ENCODE measurements around the gene DIS3L2. TPM values are rescaled to one million over a fixed set of nuclear protein-coding genes. Genes with fewer than 3 reads are reported as not detected.
"Not testable (repeated sequence)": the region's sequence is repeated elsewhere in the genome, so short reads cannot be mapped to it uniquely, and the experiment has no call there.

Gene DIS3L2
- total and polyA plus RNA-seq, 2 experiments from 2014 or later = 15.2 to 25.3 TPM

DNA sequence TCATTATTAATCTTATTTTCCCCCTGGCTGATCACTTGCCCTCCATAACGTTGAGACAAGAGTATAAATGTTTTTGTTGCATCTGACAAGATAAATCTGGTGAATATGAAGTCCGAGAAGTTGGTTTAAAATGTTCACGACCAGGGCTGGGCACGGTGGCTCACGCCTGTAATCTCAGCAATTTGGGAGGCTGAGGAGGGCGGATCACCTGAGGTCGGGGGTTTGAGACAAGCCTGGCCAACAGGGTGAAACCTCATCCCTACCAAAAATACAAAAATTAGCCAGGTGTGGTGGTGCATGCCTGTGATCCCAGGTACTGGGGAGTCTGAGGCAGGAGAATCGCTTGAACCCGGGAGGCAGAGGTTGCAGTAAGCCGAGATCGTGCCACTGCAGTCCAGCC lies 14.4 kb upstream of the DIS3L2 start:
- H2AFZ ChIP-seq; H3K27me3 ChIP-seq (ENCODE audit: insufficient read depth); H3K27me3 Mint-ChIP-seq (ENCODE audit: insufficient read depth, low read depth, poor library complexity); H3K9me2 ChIP-seq (ENCODE audit: insufficient read depth); H3K4me3 ChIP-seq; H3K36me3 Mint-ChIP-seq (ENCODE audit: low read depth); H3K4me2 ChIP-seq; H3K4me1 Mint-ChIP-seq; H3K27ac Mint-ChIP-seq; H3K9me3 Mint-ChIP-seq; H3K4me3 Mint-ChIP-seq; H3F3A ChIP-seq (replicated peaks; ENCODE audit: low read depth); H3K4me1 ChIP-seq (ENCODE audit: insufficient read depth); DNase-seq (ENCODE audit: low spot score); H4K20me1 ChIP-seq (replicated peaks; ENCODE audit: insufficient read depth); ATAC-seq; H3K27ac ChIP-seq (ENCODE audit: low read depth); H3K36me3 ChIP-seq (ENCODE audit: insufficient read depth); H3K79me2 ChIP-seq (replicated peaks; ENCODE audit: insufficient read depth): not testable (repeated sequence)

DNA sequence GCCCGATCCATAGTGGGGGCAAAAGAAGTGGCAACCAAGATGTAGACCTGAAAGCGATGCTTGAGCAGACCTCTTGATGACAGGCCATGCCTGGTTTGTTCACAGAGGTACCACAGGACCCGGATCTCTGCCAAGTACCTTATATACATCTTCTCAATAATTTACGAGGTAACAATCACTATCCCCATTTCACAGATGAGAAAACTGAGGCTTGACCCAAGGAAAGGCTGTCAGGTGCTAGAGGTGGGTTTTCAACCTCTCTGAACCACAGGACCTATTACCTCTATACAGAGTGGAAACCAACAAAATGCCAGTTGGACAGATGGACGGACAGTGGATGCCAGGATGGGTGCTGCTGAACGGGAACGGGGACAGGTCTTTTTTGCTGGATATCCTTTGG lies 13.8 kb upstream of the DIS3L2 start:
- H3K27ac Mint-ChIP-seq = no peak overlapping the region
- no peaks in the 10 kb centered on the region for H3K9me2 ChIP-seq (ENCODE audit: insufficient read depth)

DNA sequence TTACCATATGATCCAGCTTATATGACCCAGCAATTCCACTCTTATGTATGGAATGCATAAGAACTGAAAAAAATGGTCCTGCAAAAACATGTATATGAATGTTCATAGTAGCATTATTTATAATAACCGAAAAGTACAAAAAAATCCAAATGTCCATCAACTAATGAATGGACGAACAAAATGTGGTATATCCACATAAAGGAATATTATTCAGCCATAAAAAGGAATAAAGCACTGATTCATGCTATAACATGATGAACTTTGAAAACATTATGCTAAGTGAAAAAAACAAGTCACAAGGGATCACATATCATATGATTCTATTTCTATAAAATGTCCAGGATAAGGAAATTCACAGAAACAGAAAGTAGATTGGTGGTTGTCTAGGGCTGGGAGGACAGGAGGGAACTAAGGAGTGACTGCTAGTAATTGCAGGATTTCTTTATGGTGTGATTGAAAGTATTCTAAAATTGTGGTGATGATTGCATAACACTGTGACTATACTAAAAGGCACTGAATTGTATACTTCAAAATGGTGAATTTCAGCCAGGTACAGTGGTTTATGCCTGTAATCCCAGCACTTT lies 10.0 kb upstream of the DIS3L2 start:
- no peak overlapping the region for H3K27ac Mint-ChIP-seq
- Histone ChIP-seq H3K36me3 (ENCODE audit: insufficient read depth) (no peaks in the 10 kb centered on the region), H3K27ac (ENCODE audit: low read depth) (no peak overlapping the region), H4K20me1 (replicated peaks; ENCODE audit: insufficient read depth) (no peaks in the 10 kb centered on the region), H3K27me3 (ENCODE audit: insufficient read depth) (no peaks in the 10 kb centered on the region), H3F3A (replicated peaks; ENCODE audit: low read depth) (no peaks in the 10 kb centered on the region), H3K4me3 (no peak overlapping the region), H3K4me2 (no peak overlapping the region), H3K79me2 (replicated peaks; ENCODE audit: insufficient read depth) (no peaks in the 10 kb centered on the region), H3K4me1 (ENCODE audit: insufficient read depth) (no peaks in the 10 kb centered on the region), H3K9me2 (ENCODE audit: insufficient read depth) (no peaks in the 10 kb centered on the region), H2AFZ (no peak overlapping the region)
- ATAC-seq = no peak
- DNase-seq (ENCODE audit: low spot score) = no peak
- H3K36me3 Mint-ChIP-seq (ENCODE audit: low read depth) = no peaks in the 10 kb centered on the region
- peaks cover 3% of the 10 kb centered on the region; the same call in 2 of the 3 replicates for H3K9me3 Mint-ChIP-seq
- H3K27me3 Mint-ChIP-seq (ENCODE audit: insufficient read depth, low read depth, poor library complexity) = peaks cover 5% of the 10 kb centered on the region
- no peak overlapping the region for H3K4me3 Mint-ChIP-seq
- no peaks in the 10 kb centered on the region for H3K4me1 Mint-ChIP-seq
- TF ChIP-seq, protein P1, sequence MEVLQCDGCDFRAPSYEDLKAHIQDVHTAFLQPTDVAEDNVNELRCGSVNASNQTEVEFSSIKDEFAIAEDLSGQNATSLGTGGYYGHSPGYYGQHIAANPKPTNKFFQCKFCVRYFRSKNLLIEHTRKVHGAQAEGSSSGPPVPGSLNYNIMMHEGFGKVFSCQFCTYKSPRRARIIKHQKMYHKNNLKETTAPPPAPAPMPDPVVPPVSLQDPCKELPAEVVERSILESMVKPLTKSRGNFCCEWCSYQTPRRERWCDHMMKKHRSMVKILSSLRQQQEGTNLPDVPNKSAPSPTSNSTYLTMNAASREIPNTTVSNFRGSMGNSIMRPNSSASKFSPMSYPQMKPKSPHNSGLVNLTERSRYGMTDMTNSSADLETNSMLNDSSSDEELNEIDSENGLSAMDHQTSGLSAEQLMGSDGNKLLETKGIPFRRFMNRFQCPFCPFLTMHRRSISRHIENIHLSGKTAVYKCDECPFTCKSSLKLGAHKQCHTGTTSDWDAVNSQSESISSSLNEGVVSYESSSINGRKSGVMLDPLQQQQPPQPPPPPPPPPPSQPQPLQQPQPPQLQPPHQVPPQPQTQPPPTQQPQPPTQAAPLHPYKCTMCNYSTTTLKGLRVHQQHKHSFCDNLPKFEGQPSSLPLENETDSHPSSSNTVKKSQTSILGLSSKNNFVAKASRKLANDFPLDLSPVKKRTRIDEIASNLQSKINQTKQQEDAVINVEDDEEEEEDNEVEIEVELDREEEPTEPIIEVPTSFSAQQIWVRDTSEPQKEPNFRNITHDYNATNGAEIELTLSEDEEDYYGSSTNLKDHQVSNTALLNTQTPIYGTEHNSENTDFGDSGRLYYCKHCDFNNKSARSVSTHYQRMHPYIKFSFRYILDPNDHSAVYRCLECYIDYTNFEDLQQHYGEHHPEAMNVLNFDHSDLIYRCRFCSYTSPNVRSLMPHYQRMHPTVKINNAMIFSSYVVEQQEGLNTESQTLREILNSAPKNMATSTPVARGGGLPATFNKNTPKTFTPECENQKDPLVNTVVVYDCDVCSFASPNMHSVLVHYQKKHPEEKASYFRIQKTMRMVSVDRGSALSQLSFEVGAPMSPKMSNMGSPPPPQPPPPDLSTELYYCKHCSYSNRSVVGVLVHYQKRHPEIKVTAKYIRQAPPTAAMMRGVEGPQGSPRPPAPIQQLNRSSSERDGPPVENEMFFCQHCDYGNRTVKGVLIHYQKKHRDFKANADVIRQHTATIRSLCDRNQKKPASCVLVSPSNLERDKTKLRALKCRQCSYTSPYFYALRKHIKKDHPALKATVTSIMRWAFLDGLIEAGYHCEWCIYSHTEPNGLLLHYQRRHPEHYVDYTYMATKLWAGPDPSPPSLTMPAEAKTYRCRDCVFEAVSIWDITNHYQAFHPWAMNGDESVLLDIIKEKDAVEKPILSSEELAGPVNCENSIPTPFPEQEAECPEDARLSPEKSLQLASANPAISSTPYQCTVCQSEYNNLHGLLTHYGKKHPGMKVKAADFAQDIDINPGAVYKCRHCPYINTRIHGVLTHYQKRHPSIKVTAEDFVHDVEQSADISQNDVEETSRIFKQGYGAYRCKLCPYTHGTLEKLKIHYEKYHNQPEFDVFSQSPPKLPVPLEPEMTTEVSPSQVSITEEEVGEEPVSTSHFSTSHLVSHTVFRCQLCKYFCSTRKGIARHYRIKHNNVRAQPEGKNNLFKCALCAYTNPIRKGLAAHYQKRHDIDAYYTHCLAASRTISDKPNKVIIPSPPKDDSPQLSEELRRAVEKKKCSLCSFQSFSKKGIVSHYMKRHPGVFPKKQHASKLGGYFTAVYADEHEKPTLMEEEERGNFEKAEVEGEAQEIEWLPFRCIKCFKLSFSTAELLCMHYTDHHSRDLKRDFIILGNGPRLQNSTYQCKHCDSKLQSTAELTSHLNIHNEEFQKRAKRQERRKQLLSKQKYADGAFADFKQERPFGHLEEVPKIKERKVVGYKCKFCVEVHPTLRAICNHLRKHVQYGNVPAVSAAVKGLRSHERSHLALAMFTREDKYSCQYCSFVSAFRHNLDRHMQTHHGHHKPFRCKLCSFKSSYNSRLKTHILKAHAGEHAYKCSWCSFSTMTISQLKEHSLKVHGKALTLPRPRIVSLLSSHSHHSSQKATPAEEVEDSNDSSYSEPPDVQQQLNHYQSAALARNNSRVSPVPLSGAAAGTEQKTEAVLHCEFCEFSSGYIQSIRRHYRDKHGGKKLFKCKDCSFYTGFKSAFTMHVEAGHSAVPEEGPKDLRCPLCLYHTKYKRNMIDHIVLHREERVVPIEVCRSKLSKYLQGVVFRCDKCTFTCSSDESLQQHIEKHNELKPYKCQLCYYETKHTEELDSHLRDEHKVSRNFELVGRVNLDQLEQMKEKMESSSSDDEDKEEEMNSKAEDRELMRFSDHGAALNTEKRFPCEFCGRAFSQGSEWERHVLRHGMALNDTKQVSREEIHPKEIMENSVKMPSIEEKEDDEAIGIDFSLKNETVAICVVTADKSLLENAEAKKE (CRISPR knock-in tag; IDR thresholded peaks at IDR 0.05) = no peak
- no peak for TF ChIP-seq EZH2phosphoT487 (IDR thresholded peaks at IDR 0.05; ENCODE audit: unreplicated experiment)

More for the DNA sequence above, 13.8 kb upstream of the DIS3L2 start:
- H3K27ac ChIP-seq (ENCODE audit: low read depth) = no peak overlapping the region
- H3K36me3 ChIP-seq (ENCODE audit: insufficient read depth) = no peaks in the 10 kb centered on the region
- no peak overlapping the region for H2AFZ ChIP-seq
- Mint-ChIP-seq H3K4me1 (no peaks in the 10 kb centered on the region), H3K36me3 (ENCODE audit: low read depth) (no peaks in the 10 kb centered on the region), H3K9me3 (peaks cover 3% of the 10 kb centered on the region; the same call in 1 of the 3 replicates), H3K4me3 (no peak overlapping the region), H3K27me3 (ENCODE audit: insufficient read depth, low read depth, poor library complexity) (peaks cover 5% of the 10 kb centered on the region)
- H3F3A ChIP-seq (replicated peaks; ENCODE audit: low read depth) = no peaks in the 10 kb centered on the region
- H3K4me2 ChIP-seq = no peak overlapping the region
- no peaks in the 10 kb centered on the region for H4K20me1 ChIP-seq (replicated peaks; ENCODE audit: insufficient read depth)
- no peaks in the 10 kb centered on the region for H3K4me1 ChIP-seq (ENCODE audit: insufficient read depth)
- H3K4me3 ChIP-seq = no peak overlapping the region
- DNase-seq (ENCODE audit: low spot score) (no peak), ATAC-seq (no peak)
- TF ChIP-seq STAT1 (IDR thresholded peaks at IDR 0.05; ENCODE audit: unreplicated experiment) (no peak), JUNB (IDR thresholded peaks at IDR 0.05; ENCODE audit: unreplicated experiment) (no peak), EZH2 (IDR thresholded peaks at IDR 0.05; ENCODE audit: low read depth, unreplicated experiment) (no peak), ZNF331 (CRISPR knock-in tag; IDR thresholded peaks at IDR 0.05; ENCODE audit: low read depth) (no peak)
- TF ChIP-seq, protein P2, sequence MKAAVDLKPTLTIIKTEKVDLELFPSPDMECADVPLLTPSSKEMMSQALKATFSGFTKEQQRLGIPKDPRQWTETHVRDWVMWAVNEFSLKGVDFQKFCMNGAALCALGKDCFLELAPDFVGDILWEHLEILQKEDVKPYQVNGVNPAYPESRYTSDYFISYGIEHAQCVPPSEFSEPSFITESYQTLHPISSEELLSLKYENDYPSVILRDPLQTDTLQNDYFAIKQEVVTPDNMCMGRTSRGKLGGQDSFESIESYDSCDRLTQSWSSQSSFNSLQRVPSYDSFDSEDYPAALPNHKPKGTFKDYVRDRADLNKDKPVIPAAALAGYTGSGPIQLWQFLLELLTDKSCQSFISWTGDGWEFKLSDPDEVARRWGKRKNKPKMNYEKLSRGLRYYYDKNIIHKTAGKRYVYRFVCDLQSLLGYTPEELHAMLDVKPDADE (IDR thresholded peaks at IDR 0.05) = no peak
- TF ChIP-seq, protein P3, sequence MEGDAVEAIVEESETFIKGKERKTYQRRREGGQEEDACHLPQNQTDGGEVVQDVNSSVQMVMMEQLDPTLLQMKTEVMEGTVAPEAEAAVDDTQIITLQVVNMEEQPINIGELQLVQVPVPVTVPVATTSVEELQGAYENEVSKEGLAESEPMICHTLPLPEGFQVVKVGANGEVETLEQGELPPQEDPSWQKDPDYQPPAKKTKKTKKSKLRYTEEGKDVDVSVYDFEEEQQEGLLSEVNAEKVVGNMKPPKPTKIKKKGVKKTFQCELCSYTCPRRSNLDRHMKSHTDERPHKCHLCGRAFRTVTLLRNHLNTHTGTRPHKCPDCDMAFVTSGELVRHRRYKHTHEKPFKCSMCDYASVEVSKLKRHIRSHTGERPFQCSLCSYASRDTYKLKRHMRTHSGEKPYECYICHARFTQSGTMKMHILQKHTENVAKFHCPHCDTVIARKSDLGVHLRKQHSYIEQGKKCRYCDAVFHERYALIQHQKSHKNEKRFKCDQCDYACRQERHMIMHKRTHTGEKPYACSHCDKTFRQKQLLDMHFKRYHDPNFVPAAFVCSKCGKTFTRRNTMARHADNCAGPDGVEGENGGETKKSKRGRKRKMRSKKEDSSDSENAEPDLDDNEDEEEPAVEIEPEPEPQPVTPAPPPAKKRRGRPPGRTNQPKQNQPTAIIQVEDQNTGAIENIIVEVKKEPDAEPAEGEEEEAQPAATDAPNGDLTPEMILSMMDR (conservative IDR thresholded peaks at IDR 0.05; ENCODE audit: low read depth in 2 of 2) = no peak
- H3K27me3 ChIP-seq (ENCODE audit: insufficient read depth) = no peaks in the 10 kb centered on the region
- no peaks in the 10 kb centered on the region for H3K79me2 ChIP-seq (replicated peaks; ENCODE audit: insufficient read depth)
